NOMO-1 treated with DMSO at 0.1 percent for 48 hours (cell line): ENCODE results near the gene KDM6A.
"Not testable (repeated sequence)": the region's sequence is repeated elsewhere in the genome, so short reads cannot be mapped to it uniquely, and the experiment has no call there.

ENCODE experiments used
- DNase-seq: peaks from one replicate; lab custom pipeline; 2025; ENCODE audit not compliant: unreplicated experiment; lab: John Stamatoyannopoulos, UW

Gene KDM6A

DNA sequence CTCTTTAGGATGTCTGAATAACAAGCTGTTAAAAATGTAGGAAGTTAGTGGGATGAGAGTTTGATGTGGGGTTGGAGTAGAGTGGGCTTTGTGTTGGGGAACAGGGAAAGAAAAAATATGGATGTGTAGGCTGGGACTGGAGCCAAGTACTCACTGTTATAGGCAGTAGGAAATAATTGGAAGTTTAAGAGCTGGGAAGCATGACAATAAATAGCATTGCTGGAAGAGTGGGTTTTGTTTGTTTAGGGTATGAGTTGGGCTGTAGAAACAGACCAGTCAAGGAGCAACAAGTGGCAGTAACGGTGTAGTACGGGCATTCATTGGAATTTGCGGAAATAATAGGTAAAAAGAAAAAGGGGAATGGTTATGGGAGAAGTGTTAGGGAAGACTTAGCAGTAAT lies 81.6 kb downstream of the KDM6A start:
- DNase-seq = no peak

- DNase-seq = no peak
Observed at GRCh38 chrX:44957848-44958247, 84.9 kb downstream of the KDM6A start.

- DNase-seq = no peak
Observed at GRCh38 chrX:44958480-44958879, 85.5 kb downstream of the KDM6A start.

DNA sequence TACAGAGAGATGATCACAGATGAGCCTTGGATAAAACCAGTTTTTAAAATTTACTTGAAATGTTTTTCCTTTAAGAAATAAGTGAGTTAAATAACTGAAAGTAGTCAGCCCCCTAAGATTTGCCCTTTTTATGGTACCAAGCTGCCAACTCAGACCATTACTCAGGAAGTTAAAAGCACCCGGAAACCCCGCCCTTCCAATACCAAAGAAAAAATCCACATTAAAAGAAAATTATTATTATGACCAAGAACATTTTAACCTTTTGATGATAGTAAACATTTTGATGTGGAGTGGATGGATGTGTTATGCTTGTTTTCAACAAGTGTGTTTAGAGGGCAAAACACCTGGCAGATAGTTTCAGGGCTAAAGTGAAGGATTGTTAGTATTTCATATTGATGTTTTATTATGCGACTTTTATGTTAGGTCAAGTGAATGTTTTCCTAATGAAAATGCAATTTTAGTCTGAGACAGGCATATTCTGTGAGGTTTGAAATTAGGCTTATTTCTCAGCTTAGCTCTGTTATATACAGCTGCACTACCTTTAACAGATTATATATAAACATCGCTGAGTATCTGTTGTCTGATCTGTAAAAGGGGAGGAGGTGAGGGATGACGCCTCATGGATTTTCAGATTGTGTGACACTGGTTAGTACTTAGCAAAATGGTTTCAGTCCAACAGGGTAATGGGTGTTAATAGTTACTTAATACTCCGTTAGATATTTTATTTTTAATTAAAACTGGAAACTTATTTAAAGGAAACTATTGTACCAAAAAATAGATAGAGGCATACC lies 89.0 kb downstream of the KDM6A start:
- no peak for DNase-seq

GRCh38 chrX:44962944-44963343 lies 90.0 kb downstream of the KDM6A start:
- no peak for DNase-seq

- no peak for DNase-seq
Observed at GRCh38 chrX:44967221-44967620, 94.2 kb downstream of the KDM6A start.

- DNase-seq = no peak
Observed at GRCh38 chrX:44970709-44971108, 97.7 kb downstream of the KDM6A start.

- no peak for DNase-seq
Observed at GRCh38 chrX:44971674-44972073, 98.7 kb downstream of the KDM6A start.

DNA sequence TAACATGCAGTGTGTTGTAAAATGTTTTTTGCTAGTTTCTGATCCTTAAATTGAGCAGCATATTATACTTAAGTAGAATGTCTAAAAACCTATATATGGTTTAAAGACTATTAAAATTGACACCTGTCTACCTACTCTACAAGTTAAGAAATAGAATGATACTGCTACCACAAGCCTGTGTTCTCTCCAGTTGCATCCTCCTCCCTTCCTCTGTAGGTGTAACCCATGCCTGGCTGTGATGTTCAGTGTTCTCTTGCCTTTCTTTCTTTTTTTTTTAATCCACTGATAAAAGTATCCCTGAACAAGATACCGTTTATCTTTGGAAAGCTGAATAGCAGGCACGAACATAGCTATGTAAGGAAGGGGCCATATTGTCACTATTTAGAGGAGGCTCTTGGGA lies 99.1 kb downstream of the KDM6A start:
- no peak for DNase-seq

- DNase-seq = no peak
Observed at GRCh38 chrX:44973420-44973932, 100.5 kb downstream of the KDM6A start.

DNA sequence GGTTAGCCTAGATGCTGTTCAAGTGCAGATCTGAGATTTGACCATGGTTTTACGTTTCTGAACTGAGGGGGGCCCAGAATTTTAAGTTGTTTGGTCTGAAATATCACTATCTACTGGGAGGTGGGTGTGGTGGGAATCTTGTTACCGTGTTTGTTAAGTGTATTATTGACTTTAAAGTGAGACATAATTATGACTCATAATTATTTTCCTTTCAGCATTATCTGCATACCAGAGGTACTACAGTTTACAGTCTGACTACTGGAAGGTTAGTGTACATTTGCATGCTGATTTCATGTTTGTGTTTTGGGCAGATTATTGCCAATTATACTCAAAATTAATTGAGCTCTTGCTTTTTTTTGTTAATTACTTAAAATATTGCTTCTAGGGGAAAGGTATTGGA lies 101.5 kb downstream of the KDM6A start:
- DNase-seq = no peak

DNA sequence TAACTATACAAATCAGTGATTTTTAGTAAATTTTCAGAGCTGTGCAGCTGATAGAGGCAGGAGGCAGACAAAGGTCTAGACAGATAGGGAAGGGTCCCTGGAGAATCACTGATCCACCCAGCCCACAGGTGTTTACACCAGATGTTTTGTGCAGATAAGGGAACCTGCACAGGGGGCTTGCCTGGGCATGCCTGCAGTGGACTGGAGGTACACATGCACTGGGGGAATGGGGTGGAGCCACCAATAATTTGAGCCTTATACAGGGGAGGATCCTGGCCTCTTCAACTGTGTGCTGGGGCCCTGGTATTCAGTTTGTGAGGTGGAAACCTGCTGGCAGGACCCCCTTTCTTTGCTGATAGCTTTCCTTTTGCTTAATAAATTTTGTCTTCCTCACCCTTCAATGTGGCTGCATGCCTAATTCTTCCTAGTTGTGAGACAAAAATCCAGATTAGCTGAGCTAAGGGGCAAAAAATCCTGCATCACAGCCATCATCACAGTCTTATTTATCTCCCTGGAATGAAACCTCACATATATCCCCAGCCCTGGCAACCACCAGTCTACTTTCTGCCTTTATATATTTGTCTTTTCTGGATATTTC lies 102.8 kb downstream of the KDM6A start:
- no peak for DNase-seq

GRCh38 chrX:44978976-44979375 lies 106.0 kb downstream of the KDM6A start:
- no peak for DNase-seq

GRCh38 chrX:44980403-44980802 lies 107.4 kb downstream of the KDM6A start:
- no peak for DNase-seq

- DNase-seq = no peak
Observed at GRCh38 chrX:44980883-44981282, 107.9 kb downstream of the KDM6A start.

DNA sequence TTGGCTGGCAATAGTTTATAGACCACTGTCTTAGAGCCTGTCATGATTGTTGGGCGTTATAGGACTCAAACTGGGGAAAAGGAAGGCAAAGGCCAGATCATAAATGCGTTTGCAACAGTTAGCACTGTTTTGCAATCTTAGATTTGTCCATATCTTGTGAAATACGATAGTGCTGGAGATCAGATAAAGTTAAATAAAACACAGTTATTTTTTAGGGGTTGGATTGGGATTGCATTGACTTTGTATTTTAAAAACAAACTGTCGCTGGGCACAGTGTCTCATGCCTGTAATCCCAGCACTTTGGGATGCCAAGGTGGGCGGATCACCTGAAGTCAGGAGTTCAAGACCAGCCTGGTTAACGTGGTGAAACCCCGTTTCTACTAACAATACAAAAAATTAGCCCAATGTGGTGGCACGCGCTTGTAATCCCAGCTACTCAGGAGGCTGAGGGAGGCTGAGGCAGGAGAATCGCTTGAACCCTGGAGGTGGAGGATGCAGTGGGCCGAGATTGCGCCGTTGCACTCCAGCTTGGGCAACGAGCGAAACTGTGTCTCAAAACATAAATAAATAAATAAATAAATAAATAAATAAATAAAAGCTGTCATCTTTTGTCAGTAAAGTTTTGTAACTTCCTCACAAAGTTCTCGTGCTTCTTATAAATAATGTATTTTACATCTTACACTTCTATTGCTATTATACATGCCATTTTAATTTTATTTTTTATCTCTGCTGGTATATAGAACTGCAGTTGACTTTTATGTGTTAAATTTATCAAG lies 117.2 kb downstream of the KDM6A start:
- peak; percentile 22 for DNase-seq

DNA sequence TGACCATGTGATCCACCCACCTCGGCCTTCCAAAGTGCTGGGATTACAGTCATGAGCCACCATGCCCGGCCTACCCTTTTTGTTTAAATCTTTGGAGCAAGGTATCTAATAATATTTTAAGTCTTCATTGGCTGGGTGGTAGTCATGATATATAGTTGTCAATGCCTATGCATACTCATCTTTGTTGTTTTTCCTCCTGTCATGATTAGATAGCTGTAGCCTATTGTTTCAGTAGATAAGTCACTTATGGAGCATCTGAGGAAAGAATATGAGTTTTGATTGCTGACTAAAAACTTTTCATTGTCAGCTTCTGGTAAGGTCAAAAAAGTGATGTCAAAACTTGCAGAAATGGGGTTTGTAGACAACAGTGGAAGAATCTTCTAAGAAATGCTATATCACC lies 119.8 kb downstream of the KDM6A start:
- no peak for DNase-seq

DNA sequence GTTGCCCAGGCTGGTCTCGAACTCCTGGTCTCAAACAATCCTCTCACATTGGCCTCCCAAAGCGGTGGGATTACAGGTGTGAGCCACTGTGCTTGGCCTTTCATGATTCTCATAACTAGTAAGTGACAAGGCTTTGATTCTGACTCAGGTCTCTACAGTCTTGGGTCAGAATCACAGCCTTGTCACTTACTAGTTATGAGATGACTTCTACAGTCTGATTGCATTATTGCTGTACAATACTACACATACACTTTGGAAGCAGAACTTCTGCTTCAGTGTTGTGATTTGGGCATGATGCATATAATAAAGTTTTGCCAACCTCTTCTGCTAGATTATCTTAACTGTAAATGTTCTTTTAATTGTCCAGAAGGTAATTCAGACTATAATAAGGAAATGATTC lies 123.3 kb downstream of the KDM6A start:
- DNase-seq = no peak

DNA sequence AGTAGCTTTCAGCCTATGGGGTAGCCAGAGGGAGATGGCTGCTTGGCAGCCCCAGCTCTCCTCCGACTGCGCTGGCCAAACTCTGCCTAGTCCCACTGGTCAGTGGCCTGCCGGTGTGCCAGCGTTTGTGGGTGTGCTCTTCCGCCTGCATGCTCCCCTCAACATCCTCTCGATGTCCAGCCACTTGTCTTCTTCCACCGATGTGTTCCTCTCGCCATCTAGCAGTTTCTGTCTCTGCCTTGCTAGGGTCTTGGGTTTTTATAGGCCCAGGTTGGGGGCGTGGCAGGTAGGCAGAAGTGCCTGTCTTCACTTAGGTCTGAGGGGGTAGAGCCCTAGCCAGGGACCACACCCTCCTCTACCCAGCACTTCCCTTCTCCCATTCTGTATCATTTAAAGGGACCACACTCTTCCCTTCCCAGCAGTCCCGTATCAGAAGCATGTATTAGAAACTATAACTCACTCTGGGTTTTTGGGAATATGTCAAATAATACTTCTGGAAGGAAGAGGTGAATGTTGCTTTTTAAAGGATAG lies 124.4 kb downstream of the KDM6A start:
- DNase-seq = peak; percentile 72

DNA sequence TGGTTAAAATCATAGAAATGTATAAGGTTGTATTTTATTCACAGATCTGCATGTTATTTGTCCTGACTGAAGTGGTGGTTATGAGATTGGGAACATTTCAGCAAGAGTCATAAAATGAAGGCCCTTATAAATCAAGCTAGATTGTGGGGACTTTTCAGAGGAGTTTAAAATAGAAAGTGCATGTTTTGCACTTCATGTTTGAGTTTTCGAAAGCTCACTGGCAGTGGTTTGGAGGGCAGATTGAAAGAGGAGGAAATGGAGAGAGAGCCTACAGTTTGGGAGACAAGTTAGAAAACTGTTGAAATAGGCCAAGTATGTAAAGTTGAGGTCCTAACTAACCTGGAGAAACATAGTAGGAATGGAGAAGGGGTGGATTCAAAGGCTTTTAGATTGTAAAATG lies 124.9 kb downstream of the KDM6A start:
- DNase-seq = peak; percentile 47

DNA sequence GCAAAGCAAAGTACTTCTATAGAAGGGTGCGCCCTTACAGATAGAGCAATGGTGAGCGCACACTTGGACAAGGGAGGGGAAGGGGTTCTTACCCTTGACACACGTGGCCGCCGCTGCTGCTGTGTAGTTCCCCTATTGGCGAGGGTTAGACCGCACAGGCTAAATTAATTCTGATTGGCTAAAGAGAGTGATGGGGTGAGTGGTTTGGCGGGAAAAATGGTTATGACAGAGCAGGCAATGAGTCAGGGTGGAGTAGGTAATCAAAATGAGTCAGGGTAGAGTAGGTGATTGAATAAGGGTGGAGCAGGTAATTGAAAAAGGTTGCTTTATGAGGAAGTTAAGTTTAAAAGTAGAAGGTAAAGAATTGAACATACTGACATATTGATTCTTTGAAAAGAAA lies 126.2 kb downstream of the KDM6A start:
- DNase-seq = not testable (repeated sequence)

DNA sequence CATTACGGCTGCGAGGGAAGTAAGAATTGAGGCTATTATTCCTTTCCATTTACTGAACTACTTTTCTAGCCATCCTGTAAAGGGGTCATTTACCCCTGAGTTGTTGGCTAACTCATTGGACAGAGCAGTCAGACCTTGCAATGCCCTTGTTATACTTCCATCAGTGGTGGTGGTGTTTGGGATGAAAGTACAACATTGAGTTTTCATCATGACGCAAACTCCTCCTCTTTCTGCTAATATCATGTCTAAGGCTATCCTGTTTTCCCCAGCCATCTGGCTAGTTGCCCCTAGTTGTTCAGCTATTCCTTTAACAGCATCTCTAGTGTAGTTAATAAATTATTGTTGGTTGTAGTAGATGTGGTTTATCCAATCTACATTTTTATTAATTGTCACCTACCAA lies 126.9 kb downstream of the KDM6A start:
- DNase-seq = not testable (repeated sequence)
